ENCODE results near the gene LRP5. TPM values are rescaled to one million over a fixed set of nuclear protein-coding genes. Genes with fewer than 3 reads are reported as not detected.

LRP5 gene
- total RNA-seq, 1 experiment from 2014 or later: 55.2 TPM

- TF ChIP-seq RAD21 (IDR thresholded peaks at IDR 0.05; ENCODE audit: low read depth) (no peak), CBX3 (IDR thresholded peaks at IDR 0.05; ENCODE audit: low read depth) (no peak), POLR2A (IDR thresholded peaks at IDR 0.05; ENCODE audit: borderline replicate concordance, extremely low read depth, insufficient read depth, insufficient read length) (no peak), ATF3 (IDR thresholded peaks at IDR 0.05) (no peak), JUND (IDR thresholded peaks at IDR 0.05) (no peak), SP1 (IDR thresholded peaks at IDR 0.05; ENCODE audit: low read depth) (no peak), ELF1 (IDR thresholded peaks at IDR 0.05; ENCODE audit: borderline replicate concordance, low read depth) (no peak)
Measured at GRCh38 chr11:68479390-68479789, 167.0 kb downstream of the LRP5 start (continued).

DNA sequence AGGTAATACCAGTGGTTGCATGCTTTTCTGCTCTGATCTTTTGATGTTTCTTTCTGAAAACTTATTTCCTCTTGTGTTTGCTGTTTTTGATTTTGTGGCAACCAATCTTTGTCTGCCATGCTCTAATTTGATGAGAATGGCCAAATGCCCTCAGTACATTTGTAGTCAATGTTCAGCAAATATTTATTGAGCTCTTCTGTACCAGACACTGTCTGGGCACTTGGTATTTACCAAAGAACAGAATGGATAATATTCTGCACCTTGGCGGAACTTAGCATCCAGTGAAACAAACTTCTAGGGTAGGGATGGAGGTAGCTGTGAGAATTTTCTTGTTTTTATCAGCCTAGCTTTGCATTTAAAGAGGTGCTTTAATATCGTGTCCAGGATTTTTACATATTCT is 167.8 kb downstream of the LRP5 start:
- no peak overlapping the region for H3K9ac ChIP-seq (ENCODE audit: low read length)
- intact Hi-C loops (cut with micrococcal nuclease): no loop called here
- no peak overlapping the region for H3K4me2 ChIP-seq (ENCODE audit: low read length)
- DNase-seq (ENCODE audit: low read depth, low spot score) (no peak), ATAC-seq (no peak)
- H4K20me1 ChIP-seq (ENCODE audit: insufficient read depth): peaks cover 30% of the 10 kb centered on the region
- ChIA-PET CTCF (no interaction called here), RAD21 (ENCODE audit: low non-redundant PET in 1 of 2, low total read pairs in 2 of 2, uncharacterized antibody in 2 of 2, unreplicated experiment in 2 of 2) (no interaction called here), POLR2A (no interaction called here)
- no peaks in the 10 kb centered on the region for H3K4me1 ChIP-seq (ENCODE audit: control insufficient read depth in 1 of 2, insufficient read depth in 2 of 2, low read length in 2 of 2)
- no peak overlapping the region for H2AFZ ChIP-seq (ENCODE audit: low read depth, low read length, poor library complexity, severe bottlenecking)
- H3K9me2 ChIP-seq (ENCODE audit: insufficient read depth): no peaks in the 10 kb centered on the region
- no TSS peak for BruUV-seq (replicated peaks)
- H3K9me3 ChIP-seq (ENCODE audit: control insufficient read depth in 1 of 2, insufficient read depth in 1 of 2, low read depth in 1 of 2, low read length in 2 of 2): peaks cover 0 to 3% of the 10 kb centered on the region in 2 experiments; a peak in 1 of 4 replicates
- H3K79me2 ChIP-seq (ENCODE audit: insufficient read depth, low read length): peaks cover 93% of the 10 kb centered on the region
- H3K27ac ChIP-seq (ENCODE audit: low read depth, low read length): no peak overlapping the region
- no peak for TF ChIP-seq ZFX (IDR thresholded peaks at IDR 0.05)
- peaks cover 0 to 5% of the 10 kb centered on the region in 2 experiments; a peak in 1 of 4 replicates for H3K36me3 ChIP-seq (ENCODE audit: control insufficient read depth in 1 of 2, insufficient read depth in 2 of 2, low read length in 2 of 2)
- H3K4me3 ChIP-seq (replicated peaks in 1 of 2; ENCODE audit: low read depth in 1 of 2, low read length in 2 of 2): no peak overlapping the region
- no peaks in the 10 kb centered on the region for H3K27me3 ChIP-seq (ENCODE audit: insufficient read depth, low read length)

DNA sequence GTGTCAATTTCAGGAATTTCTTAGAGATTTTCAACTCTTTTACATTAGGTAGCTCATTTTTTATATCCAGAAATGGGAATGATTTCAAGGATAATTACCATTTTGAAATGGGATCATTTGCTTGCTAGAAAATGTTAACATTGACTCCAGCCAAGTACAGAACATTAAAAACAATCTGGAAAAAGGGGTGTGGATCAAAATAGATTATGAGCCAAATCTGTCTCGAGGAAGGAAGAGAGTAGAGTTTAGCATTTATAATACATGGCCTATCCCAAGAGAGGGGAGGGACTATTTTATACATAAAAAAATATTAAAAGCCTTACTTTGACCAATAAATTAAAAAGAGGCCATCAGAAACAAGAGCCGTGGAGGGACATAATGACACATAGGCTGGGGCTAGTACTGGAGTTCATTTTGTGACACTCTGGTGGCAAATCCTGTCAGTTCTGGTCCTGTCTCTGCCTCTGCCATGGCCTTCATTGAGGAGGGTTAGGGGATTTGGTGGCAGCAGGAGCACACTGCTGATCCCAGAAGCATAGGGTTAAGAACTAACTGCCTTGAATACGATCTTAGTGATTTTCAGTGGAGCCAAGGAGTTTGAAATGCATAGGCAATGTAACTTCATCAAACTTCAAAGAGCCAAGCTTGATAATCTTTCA is 168.6 kb downstream of the LRP5 start:
- ATAC-seq (no peak), DNase-seq (ENCODE audit: low read depth, low spot score) (no peak)
- peaks cover 0 to 3% of the 10 kb centered on the region in 2 experiments; a peak in 1 of 4 replicates for H3K9me3 ChIP-seq (ENCODE audit: control insufficient read depth in 1 of 2, insufficient read depth in 1 of 2, low read depth in 1 of 2, low read length in 2 of 2)
- no peak overlapping the region for H3K4me2 ChIP-seq (ENCODE audit: low read length)
- no peak overlapping the region for H3K4me3 ChIP-seq (replicated peaks in 1 of 2; ENCODE audit: low read depth in 1 of 2, low read length in 2 of 2)
- no peaks in the 10 kb centered on the region for H3K4me1 ChIP-seq (ENCODE audit: control insufficient read depth in 1 of 2, insufficient read depth in 2 of 2, low read length in 2 of 2)
- no peaks in the 10 kb centered on the region for H3K9me2 ChIP-seq (ENCODE audit: insufficient read depth)
- no TSS peak for BruUV-seq (replicated peaks)
- H3K27me3 ChIP-seq (ENCODE audit: insufficient read depth, low read length): no peaks in the 10 kb centered on the region
- CTCF ChIA-PET: no interaction called here
- RAD21 ChIA-PET (ENCODE audit: low non-redundant PET in 1 of 2, low total read pairs in 2 of 2, uncharacterized antibody in 2 of 2, unreplicated experiment in 2 of 2): no interaction called here
- H3K9ac ChIP-seq (ENCODE audit: low read length): no peak overlapping the region
- H4K20me1 ChIP-seq (ENCODE audit: insufficient read depth): peaks cover 30% of the 10 kb centered on the region
- POLR2A ChIA-PET: no interaction called here
- H3K36me3 ChIP-seq (ENCODE audit: control insufficient read depth in 1 of 2, insufficient read depth in 2 of 2, low read length in 2 of 2): peaks cover 0 to 5% of the 10 kb centered on the region in 2 experiments; a peak in 1 of 4 replicates
- H3K27ac ChIP-seq (ENCODE audit: low read depth, low read length): no peak overlapping the region
- no peak for TF ChIP-seq ZNF274 (IDR thresholded peaks at IDR 0.05; ENCODE audit: low read depth, low read length)
- no peak overlapping the region for H2AFZ ChIP-seq (ENCODE audit: low read depth, low read length, poor library complexity, severe bottlenecking)
- peaks cover 97% of the 10 kb centered on the region for H3K79me2 ChIP-seq (ENCODE audit: insufficient read depth, low read length)
- intact Hi-C loops (cut with micrococcal nuclease): no loop called here

Measured in HCT116 (cell line).